PC-9 (cell line): ENCODE measurements around the gene IGFBP6.

Source experiments
- CTCF ChIP-seq: fragments of 200-600 bp; sonication (generic); conservative IDR thresholded peaks from 2 replicates; pipeline ENCODE4 v1.6.1; 2017; ENCODE audit warnings: mixed run types, antibody characterized with exemption, mild to moderate bottlenecking, moderate library complexity
- EZH2 ChIP-seq: fragments of 200-600 bp; sonication (generic); IDR thresholded peaks from 2 replicates; pipeline ENCODE4 v1.8.0; 2017; ENCODE audit warnings: antibody characterized with exemption, low read depth

- TF ChIP-seq EZH2 (no peak), CTCF (no peak)
These were observed 25.5 kb downstream of the IGFBP6 start for GRCh38 chr12:53122961-53123468.
